HEK293 (cell line): ENCODE results near the gene SH3D19.
A peak's percentile ranks its signal among the peaks of the same experiment; 100 is the strongest.

Experiments used
- CTCF ChIA-PET: fragments of 350-600 bp; formaldehyde crosslinking; extraction: SDS; loops from one replicate; lab custom pipeline; 2021; ENCODE audit warnings: antibody characterized with exemption; lab: Yijun Ruan, JAX
- POLR2A ChIA-PET: fragments of 300-600 bp; formaldehyde crosslinking; extraction: SDS; loops from one replicate; lab custom pipeline; 2020; ENCODE audit warnings: antibody characterized with exemption, inconsistent platforms; lab: Yijun Ruan, JAX
- H3K27ac ChIP-seq: fragments of 200-500 bp; sonication (Bioruptor generic); 2 replicates; pipeline ENCODE4 v1.5.1; 2014; ENCODE audit warnings: low read depth, low read length, control low read depth, inconsistent platforms; ENCODE audit errors: extremely low read depth
- H3K36me3 ChIP-seq, 2 experiments: fragments of 200-500 bp in 1 of 2; sonication (Bioruptor generic) in 1 of 2; 1 replicate in 1 of 2; 2 replicates in 1 of 2; pipeline ENCODE4 v1.5.1; 2014 to 2017; ENCODE audit warnings: inconsistent platforms in 2 of 2, low read length in 2 of 2; ENCODE audit not compliant: control insufficient read depth in 2 of 2, insufficient read depth in 1 of 2
- H3K4me1 ChIP-seq: fragments of 200-500 bp; sonication (Bioruptor generic); 2 replicates; pipeline ENCODE4 v1.5.1; 2014; ENCODE audit warnings: mild to moderate bottlenecking, low read length, inconsistent platforms; ENCODE audit not compliant: control insufficient read depth, insufficient read depth
- H3K4me3 ChIP-seq: 2 replicates; pipeline ENCODE4 v1.5.1; 2011; ENCODE audit warnings: low read depth, mild to moderate bottlenecking, control low read depth, low read length, moderate library complexity
- H3K9me3 ChIP-seq: fragments of 200-500 bp; sonication (Bioruptor generic); 2 replicates; pipeline ENCODE4 v1.5.1; 2014; ENCODE audit warnings: low read depth, low read length, inconsistent platforms; ENCODE audit not compliant: control insufficient read depth, insufficient read depth
- GFI1B ChIP-seq: fragments of 450-650 bp; formaldehyde crosslinking; IDR thresholded peaks from 2 replicates; pipeline ENCODE4 v1.5.1; 2016; ENCODE audit warnings: missing biosample characterization, missing genetic modification characterization
- GLI4 ChIP-seq: fragments of 450-650 bp; formaldehyde crosslinking; IDR thresholded peaks from 2 replicates; pipeline ENCODE4 v1.5.1; 2016; ENCODE audit warnings: missing biosample characterization, missing genetic modification characterization
- MEIS1 ChIP-seq: sonication (generic); formaldehyde crosslinking; IDR thresholded peaks from 2 replicates; pipeline ENCODE4 v1.8.1; 2022; ENCODE audit warnings: missing genetic modification reagents, mild to moderate bottlenecking, borderline replicate concordance
- SCRT2 ChIP-seq: fragments of 450-650 bp; formaldehyde crosslinking; IDR thresholded peaks from 2 replicates; pipeline ENCODE4 v1.5.1; 2016; ENCODE audit warnings: missing biosample characterization, missing genetic modification characterization
- YY2 ChIP-seq: fragments of 450-650 bp; formaldehyde crosslinking; IDR thresholded peaks from 2 replicates; pipeline ENCODE4 v1.5.1; 2016; ENCODE audit warnings: missing biosample characterization, missing genetic modification characterization
- ZBTB8A ChIP-seq: fragments of 450-650 bp; formaldehyde crosslinking; IDR thresholded peaks from 2 replicates; pipeline ENCODE4 v1.5.1; 2016; ENCODE audit warnings: missing biosample characterization, missing genetic modification characterization
- ZNF157 ChIP-seq: fragments of 450-650 bp; formaldehyde crosslinking; IDR thresholded peaks from 2 replicates; pipeline ENCODE4 v1.5.1; 2016; ENCODE audit warnings: missing biosample characterization, missing genetic modification characterization
- ZNF16 ChIP-seq: fragments of 450-650 bp; formaldehyde crosslinking; IDR thresholded peaks from 2 replicates; pipeline ENCODE4 v1.5.1; 2016; ENCODE audit warnings: low read depth, missing biosample characterization, missing genetic modification characterization
- ZNF2 ChIP-seq: fragments of 450-650 bp; formaldehyde crosslinking; IDR thresholded peaks from 2 replicates; pipeline ENCODE4 v1.5.1; 2016; ENCODE audit warnings: missing biosample characterization, missing genetic modification characterization
- ZNF214 ChIP-seq: fragments of 450-650 bp; formaldehyde crosslinking; IDR thresholded peaks from 2 replicates; pipeline ENCODE4 v1.5.1; 2017; ENCODE audit warnings: missing biosample characterization, mild to moderate bottlenecking, missing genetic modification characterization, borderline replicate concordance
- ZNF335 ChIP-seq: fragments of 450-650 bp; formaldehyde crosslinking; conservative IDR thresholded peaks from 2 replicates; pipeline ENCODE4 v1.5.1; 2016; ENCODE audit warnings: missing biosample characterization, missing genetic modification characterization
- ZNF354C ChIP-seq: fragments of 450-650 bp; formaldehyde crosslinking; IDR thresholded peaks from 2 replicates; pipeline ENCODE4 v1.5.1; 2016; ENCODE audit warnings: missing biosample characterization, missing genetic modification characterization, low read depth, borderline replicate concordance
- ZNF510 ChIP-seq: fragments of 450-650 bp; formaldehyde crosslinking; IDR thresholded peaks from 2 replicates; pipeline ENCODE4 v1.5.1; 2018; ENCODE audit warnings: mild to moderate bottlenecking, missing genetic modification characterization, missing biosample characterization; ENCODE audit not compliant: insufficient replicate concordance
- ZNF521 ChIP-seq: fragments of 450-650 bp; formaldehyde crosslinking; IDR thresholded peaks from 2 replicates; pipeline ENCODE4 v1.5.1; 2017; ENCODE audit warnings: missing biosample characterization, mild to moderate bottlenecking, missing genetic modification characterization
- ZNF560 ChIP-seq: fragments of 450-650 bp; formaldehyde crosslinking; IDR thresholded peaks from 2 replicates; pipeline ENCODE4 v1.5.1; 2017; ENCODE audit warnings: missing biosample characterization, missing genetic modification characterization, borderline replicate concordance
- ZSCAN30 ChIP-seq: fragments of 450-650 bp; IDR thresholded peaks from 2 replicates; pipeline ENCODE4 v1.5.1; 2018; ENCODE audit warnings: missing biosample characterization, mild to moderate bottlenecking, missing genetic modification characterization, moderate library complexity
- TF ChIP-seq, protein P1 (sequence below): fragments of 450-650 bp; formaldehyde crosslinking; IDR thresholded peaks from 2 replicates; pipeline ENCODE4 v1.5.1; 2016; ENCODE audit warnings: missing biosample characterization, missing genetic modification characterization
- TF ChIP-seq, protein P2 (sequence below): fragments of 450-650 bp; formaldehyde crosslinking; IDR thresholded peaks from 2 replicates; pipeline ENCODE4 v1.5.1; 2016; ENCODE audit warnings: missing biosample characterization, missing genetic modification characterization, low read depth
- TF ChIP-seq, protein P3 (sequence below): fragments of 450-650 bp; formaldehyde crosslinking; IDR thresholded peaks from 2 replicates; pipeline ENCODE4 v1.5.1; 2016; ENCODE audit warnings: missing biosample characterization, missing genetic modification characterization, borderline replicate concordance
- TF ChIP-seq, protein P4 (sequence below): fragments of 450-650 bp; formaldehyde crosslinking; IDR thresholded peaks from 2 replicates; pipeline ENCODE4 v1.5.1; 2016; ENCODE audit warnings: missing biosample characterization, missing genetic modification characterization
- TF ChIP-seq, protein P5 (sequence below): fragments of 450-650 bp; formaldehyde crosslinking; IDR thresholded peaks from 2 replicates; pipeline ENCODE4 v1.5.1; 2017; ENCODE audit warnings: missing biosample characterization, missing genetic modification characterization
- TF ChIP-seq, protein P6 (sequence below): fragments of 450-650 bp; formaldehyde crosslinking; optimal IDR thresholded peaks from 2 replicates; pipeline ENCODE3; 2016; ENCODE audit warnings: missing biosample characterization, mild to moderate bottlenecking, missing genetic modification characterization

Gene SH3D19

DNA sequence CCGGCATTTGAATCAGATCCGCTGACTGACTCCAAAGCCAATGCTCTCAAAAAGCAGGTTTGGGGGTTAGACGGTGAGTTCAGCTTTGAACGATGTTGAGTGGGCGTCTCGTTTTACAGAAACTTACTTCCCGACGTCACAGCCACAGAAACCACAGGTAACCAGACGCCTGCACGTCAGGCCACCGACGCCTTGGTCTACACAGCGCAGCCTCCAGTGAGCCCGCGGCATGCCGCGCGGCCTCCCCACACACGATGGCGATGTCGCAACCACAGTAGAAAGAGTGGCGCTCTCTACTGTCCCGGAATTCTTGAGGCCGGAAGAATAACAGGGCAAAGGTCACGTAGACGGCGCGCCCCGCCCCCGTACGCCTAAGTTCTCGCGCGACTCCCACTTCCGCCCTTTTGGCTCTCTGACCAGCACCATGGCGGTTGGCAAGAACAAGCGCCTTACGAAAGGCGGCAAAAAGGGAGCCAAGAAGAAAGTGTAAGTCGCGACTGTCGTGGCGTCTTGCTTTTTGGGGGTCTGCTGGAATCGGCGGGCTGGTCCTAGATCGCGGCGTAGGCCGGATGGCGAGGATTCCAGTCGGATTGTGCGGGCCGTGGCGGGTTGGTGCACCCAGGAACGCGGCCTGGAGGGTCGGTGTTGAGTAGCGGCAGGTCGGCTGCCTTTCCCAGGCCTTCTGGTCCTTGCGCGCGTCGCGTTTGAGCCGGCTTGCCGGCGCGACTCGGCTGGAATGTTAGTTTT, 226.0 kb downstream of the SH3D19 start, which contains the start of gene RPS3A:
RPS3A (plus strand) TSS at position 400 of the 747 bp plus-strand sequence; CDS start at position 425, 25 bp downstream.
- H3K27ac ChIP-seq, result peak within 1 kb of the TSS; percentile 91
- H3K9me3 ChIP-seq, result no peaks in the 10 kb centered on the region
- H3K4me1 ChIP-seq, result no peaks in the 10 kb centered on the region
- peaks cover 9 to 47% of the 10 kb centered on the region in 2 experiments for H3K36me3 ChIP-seq
- ChIA-PET CTCF (interaction anchor here (0.6 to 1.0 kb wide), 3 partner anchors 9 to 1099 kb away, joined by 3 read pairs; no protein-coding TSS in a partner anchor), POLR2A (no interaction called here)
- peak within 1 kb of the TSS; percentile 57 for H3K4me3 ChIP-seq
- TF ChIP-seq ZNF335, result peak; percentile 89
- no peak for TF ChIP-seq ZNF157 (tag by site-specific recombination)
- no peak for TF ChIP-seq ZNF354C (tag by site-specific recombination)
- peak; percentile 94 for TF ChIP-seq YY2 (tag by site-specific recombination)
- peak; percentile 16; the same call in 1 of the 2 replicates for TF ChIP-seq GFI1B (tag by site-specific recombination)
- TF ChIP-seq ZNF16 (tag by site-specific recombination), result no peak
- no peak for TF ChIP-seq MEIS1 (CRISPR knock-in tag)
- TF ChIP-seq, protein P1, sequence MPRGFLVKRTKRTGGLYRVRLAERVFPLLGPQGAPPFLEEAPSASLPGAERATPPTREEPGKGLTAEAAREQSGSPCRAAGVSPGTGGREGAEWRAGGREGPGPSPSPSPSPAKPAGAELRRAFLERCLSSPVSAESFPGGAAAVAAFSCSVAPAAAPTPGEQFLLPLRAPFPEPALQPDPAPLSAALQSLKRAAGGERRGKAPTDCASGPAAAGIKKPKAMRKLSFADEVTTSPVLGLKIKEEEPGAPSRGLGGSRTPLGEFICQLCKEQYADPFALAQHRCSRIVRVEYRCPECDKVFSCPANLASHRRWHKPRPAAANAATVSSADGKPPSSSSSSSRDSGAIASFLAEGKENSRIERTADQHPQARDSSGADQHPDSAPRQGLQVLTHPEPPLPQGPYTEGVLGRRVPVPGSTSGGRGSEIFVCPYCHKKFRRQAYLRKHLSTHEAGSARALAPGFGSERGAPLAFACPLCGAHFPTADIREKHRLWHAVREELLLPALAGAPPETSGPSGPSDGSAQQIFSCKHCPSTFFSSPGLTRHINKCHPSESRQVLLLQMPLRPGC (tag by site-specific recombination), result peak; percentile 100
- TF ChIP-seq ZNF521, result no peak
- no peak for TF ChIP-seq ZNF510 (tag by site-specific recombination)
- TF ChIP-seq, protein P2, sequence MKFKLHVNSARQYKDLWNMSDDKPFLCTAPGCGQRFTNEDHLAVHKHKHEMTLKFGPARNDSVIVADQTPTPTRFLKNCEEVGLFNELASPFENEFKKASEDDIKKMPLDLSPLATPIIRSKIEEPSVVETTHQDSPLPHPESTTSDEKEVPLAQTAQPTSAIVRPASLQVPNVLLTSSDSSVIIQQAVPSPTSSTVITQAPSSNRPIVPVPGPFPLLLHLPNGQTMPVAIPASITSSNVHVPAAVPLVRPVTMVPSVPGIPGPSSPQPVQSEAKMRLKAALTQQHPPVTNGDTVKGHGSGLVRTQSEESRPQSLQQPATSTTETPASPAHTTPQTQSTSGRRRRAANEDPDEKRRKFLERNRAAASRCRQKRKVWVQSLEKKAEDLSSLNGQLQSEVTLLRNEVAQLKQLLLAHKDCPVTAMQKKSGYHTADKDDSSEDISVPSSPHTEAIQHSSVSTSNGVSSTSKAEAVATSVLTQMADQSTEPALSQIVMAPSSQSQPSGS (tag by site-specific recombination), result no peak
- TF ChIP-seq ZSCAN30 (tag by site-specific recombination), result no peak
- peak; percentile 86; the same call in 1 of the 2 replicates for TF ChIP-seq ZNF2 (tag by site-specific recombination)
- TF ChIP-seq, protein P3, sequence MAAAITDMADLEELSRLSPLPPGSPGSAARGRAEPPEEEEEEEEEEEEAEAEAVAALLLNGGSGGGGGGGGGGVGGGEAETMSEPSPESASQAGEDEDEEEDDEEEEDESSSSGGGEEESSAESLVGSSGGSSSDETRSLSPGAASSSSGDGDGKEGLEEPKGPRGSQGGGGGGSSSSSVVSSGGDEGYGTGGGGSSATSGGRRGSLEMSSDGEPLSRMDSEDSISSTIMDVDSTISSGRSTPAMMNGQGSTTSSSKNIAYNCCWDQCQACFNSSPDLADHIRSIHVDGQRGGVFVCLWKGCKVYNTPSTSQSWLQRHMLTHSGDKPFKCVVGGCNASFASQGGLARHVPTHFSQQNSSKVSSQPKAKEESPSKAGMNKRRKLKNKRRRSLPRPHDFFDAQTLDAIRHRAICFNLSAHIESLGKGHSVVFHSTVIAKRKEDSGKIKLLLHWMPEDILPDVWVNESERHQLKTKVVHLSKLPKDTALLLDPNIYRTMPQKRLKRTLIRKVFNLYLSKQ (tag by site-specific recombination), result no peak
- TF ChIP-seq ZNF214 (tag by site-specific recombination), result no peak
- TF ChIP-seq GLI4 (tag by site-specific recombination), result peak; percentile 83; the same call in 1 of the 2 replicates
- TF ChIP-seq ZBTB8A (tag by site-specific recombination), result no peak; the same call in 1 of the 2 replicates
- peak; percentile 63; the same call in 1 of the 2 replicates for TF ChIP-seq SCRT2
- TF ChIP-seq, protein P4, sequence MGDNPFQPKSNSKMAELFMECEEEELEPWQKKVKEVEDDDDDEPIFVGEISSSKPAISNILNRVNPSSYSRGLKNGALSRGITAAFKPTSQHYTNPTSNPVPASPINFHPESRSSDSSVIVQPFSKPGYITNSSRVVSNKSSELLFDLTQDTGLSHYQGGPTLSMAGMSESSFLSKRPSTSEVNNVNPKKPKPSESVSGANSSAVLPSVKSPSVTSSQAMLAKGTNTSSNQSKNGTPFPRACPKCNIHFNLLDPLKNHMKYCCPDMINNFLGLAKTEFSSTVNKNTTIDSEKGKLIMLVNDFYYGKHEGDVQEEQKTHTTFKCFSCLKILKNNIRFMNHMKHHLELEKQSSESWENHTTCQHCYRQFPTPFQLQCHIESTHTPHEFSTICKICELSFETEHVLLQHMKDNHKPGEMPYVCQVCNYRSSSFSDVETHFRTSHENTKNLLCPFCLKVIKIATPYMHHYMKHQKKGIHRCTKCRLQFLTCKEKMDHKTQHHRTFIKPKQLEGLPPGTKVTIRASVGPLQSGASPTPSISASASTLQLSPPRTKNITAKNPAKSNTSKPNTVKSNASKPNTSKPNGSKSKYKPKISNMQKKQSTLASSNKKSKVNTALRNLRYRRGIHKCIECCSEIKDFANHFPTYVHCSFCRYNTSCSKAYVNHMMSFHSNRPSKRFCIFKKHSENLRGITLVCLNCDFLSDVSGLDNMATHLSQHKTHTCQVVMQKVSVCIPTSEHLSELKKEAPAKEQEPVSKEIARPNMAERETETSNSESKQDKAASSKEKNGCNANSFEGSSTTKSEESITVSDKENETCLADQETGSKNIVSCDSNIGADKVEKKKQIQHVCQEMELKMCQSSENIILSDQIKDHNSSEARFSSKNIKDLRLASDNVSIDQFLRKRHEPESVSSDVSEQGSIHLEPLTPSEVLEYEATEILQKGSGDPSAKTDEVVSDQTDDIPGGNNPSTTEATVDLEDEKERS, result no peak
- TF ChIP-seq, protein P5, sequence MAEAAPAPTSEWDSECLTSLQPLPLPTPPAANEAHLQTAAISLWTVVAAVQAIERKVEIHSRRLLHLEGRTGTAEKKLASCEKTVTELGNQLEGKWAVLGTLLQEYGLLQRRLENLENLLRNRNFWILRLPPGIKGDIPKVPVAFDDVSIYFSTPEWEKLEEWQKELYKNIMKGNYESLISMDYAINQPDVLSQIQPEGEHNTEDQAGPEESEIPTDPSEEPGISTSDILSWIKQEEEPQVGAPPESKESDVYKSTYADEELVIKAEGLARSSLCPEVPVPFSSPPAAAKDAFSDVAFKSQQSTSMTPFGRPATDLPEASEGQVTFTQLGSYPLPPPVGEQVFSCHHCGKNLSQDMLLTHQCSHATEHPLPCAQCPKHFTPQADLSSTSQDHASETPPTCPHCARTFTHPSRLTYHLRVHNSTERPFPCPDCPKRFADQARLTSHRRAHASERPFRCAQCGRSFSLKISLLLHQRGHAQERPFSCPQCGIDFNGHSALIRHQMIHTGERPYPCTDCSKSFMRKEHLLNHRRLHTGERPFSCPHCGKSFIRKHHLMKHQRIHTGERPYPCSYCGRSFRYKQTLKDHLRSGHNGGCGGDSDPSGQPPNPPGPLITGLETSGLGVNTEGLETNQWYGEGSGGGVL (tag by site-specific recombination), result no peak
- TF ChIP-seq, protein P6, sequence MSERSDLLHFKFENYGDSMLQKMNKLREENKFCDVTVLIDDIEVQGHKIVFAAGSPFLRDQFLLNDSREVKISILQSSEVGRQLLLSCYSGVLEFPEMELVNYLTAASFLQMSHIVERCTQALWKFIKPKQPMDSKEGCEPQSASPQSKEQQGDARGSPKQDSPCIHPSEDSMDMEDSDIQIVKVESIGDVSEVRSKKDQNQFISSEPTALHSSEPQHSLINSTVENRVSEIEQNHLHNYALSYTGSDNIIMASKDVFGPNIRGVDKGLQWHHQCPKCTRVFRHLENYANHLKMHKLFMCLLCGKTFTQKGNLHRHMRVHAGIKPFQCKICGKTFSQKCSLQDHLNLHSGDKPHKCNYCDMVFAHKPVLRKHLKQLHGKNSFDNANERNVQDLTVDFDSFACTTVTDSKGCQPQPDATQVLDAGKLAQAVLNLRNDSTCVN (tag by site-specific recombination), result peak; percentile 59
- no peak for TF ChIP-seq ZNF560 (tag by site-specific recombination)
